NCI-H2029 (cell line): ENCODE data around the gene CAMK1D.
"Not testable (repeated sequence)": the region's sequence is repeated elsewhere in the genome, so short reads cannot be mapped to it uniquely, and the experiment has no call there.

Experiments used
- DNase-seq: peaks from one replicate; lab custom pipeline; 2025; lab: John Stamatoyannopoulos, UW

The CAMK1D gene

DNA sequence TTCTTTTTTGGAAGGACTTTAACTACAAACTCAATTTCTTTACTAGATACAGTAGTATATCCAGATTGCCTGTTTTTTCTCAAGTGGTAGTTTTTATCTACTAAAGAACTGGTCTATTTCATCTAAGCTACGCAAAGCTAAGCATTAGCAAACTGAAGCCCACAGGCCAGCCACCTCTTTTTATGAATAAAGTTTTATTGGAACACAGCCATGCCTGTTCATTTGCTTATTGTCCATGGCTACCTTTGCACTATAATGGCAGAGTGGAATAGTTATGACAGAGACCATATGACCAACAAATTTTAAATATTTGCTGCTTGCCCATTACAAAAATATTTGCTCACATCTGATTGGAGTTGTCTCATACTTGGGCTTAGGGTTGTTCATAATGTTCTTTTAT lies 168.7 kb downstream of the CAMK1D start:
- DNase-seq: no peak

DNA sequence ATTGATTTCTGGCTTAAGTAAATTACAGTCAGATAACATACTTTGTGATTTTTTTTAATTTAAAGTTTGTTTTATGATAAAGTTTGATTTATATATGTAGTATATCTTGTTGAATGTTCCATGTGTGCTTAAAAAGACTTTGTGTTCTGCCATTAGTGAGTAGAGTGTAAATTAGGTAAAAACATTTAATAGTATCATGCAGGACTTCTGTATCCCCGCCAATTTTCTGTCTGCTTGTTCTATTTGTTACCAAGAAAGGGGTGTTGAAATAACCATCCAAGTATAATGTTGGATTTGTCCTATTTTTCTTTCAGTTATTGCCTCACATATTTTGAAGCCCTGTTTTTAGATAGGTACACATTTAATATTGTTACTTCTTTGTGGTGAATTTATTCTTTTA lies 172.1 kb downstream of the CAMK1D start:
- no peak for DNase-seq

DNA sequence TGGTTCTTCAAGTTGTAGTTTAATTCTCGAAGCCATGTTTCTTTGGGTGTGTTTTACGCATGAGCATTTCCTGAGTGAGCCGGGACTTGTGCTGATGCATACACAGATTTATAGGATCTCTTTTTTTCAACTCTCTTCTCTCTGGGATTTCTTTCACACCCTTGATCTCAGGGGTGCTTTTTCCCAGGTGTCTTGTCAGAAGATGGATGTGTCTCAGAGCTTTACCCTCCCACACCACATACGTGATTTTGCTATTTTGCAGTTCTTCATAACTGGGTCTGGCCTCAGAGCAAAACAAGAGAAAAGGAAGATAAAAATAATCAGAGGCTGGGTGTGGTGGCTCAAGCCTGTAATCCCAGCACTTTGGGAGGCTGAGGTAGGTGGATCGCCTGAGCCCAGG lies 177.0 kb downstream of the CAMK1D start:
- DNase-seq: no peak

DNA sequence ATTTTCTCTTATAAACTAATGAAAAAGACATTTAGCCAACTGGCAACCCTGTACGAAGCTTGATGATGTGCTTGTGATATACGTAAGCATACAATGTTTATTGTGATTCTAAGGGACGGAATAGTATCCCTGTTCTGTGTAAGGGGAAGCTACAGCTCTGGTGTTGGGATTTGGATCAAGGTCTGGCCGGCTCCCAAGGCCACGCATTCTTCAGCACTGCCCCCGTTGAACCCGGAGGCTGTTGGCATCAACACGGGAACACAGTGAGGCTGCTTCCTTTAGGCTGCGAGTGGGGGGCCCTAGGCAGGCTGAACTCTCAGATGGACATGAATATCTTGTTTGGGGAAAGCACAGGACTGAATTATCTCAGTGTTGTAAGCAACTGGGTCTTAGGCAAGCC lies 180.6 kb downstream of the CAMK1D start:
- no peak for DNase-seq

DNA sequence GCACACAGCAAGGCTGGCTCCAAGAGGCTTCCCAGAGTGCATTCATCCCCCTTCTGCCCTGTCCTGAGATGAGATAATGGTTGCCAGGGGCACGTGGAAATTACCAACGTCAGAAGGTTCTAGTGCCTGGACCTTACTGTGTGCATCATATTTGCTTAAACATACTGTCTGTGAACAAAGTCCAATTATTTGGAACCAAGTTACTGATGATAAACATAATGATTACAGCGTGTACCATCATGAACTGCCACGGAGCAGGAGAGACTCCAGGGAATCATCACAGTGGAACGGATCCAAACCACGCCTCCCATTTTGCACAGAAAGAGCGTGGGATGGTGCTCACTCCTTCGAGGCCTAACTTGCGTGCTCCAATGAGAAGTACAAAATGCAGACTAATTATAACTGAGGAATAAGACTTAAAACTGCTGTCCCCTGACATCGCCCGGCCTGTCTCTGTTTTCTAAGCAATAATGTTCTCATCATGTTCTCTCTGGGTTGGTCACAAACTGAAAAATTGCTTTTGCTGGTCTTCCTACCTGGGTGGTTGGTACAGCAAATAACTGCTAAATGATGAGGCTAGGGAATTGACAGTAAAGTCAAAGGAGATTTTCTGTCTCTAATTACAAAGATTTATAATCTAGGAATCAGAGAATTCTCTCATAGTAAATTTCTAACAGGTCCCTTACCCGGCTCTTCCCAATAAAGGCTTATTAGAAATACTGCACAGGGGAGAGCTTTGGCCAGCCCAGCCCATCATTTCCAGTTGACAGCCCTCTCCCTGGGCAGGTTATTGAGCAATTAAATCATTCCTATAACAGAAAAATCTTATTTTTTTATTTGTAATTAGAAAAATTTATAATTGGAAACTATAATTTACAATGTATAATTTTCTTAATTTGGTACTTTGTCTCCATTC lies 182.2 kb downstream of the CAMK1D start:
- no peak for DNase-seq

DNA sequence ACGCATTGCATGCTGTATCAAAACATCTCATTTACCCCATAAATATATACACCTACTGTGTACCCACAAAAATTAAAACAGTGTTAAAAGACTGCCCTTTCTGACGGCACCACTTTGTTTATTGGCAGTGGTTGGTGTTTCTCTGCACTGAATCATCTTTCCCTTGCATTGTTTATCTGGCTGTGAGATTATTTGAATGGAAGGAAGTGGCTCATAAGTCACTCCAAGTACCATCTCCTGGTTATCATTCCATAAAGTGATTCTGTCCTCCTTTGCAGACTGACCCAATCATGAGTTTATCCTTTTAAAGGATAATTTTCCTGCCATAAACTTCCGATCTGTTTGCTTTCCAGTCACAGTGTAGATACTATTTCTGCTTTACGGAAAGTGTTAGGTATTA lies 183.8 kb downstream of the CAMK1D start:
- DNase-seq: no peak

DNA sequence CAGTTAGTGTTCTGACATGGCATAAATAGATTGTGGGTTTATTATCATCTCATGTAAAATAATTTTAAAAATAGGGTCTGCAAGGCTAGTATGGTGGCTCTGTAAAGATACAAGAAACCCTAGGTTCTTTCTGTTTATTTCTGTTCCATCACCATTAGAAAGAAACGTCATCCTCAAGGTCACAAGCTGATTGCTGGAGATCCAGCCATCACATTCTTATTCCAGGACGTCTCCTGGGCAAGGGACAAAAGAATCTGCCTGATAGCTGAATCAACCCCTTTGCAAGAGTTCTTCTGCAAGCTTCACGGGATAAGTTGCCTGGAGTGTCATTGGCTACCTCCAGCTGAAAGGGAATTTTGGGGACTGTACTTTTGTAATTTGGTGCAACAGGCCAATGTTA lies 184.4 kb downstream of the CAMK1D start:
- DNase-seq: no peak

DNA sequence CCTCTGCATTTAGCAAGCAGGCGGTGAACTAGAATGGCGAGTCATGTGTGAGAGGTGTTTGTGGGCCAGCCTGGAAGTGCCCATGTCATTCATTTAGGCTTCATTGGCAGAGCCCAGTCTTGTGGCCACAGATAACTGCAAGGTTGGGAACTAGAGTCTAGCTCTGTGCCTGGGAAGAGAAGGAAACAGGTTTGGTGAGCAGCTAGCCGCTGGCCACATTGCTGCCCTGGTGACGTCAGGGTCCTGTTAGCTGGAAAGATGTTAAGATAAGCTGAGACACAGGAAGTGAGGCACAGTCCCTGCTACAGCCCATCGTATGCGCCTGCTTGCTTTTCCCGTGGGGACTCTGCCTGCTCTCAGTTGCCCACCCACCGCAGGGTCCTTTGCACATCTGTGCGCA lies 185.5 kb downstream of the CAMK1D start:
- DNase-seq: no peak

DNA sequence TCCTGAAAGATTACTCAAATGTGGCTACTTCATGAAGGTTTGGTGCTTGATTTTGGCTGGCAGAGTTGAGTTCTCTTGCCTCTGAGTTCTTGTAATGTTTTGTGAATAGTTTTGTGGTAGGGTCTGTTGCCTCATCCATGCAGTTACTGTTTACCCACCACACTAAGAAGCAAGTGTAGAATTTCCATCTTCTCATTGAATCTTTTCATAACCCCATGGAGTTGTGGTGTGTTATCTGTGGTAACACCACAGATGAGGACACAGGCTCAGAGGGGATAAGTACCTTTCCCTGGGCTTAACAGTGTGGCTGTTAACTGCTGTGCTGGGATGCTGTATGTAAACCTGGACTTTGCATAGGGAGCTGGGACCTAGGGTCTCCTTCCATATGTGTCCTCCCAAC lies 186.3 kb downstream of the CAMK1D start:
- no peak for DNase-seq

DNA sequence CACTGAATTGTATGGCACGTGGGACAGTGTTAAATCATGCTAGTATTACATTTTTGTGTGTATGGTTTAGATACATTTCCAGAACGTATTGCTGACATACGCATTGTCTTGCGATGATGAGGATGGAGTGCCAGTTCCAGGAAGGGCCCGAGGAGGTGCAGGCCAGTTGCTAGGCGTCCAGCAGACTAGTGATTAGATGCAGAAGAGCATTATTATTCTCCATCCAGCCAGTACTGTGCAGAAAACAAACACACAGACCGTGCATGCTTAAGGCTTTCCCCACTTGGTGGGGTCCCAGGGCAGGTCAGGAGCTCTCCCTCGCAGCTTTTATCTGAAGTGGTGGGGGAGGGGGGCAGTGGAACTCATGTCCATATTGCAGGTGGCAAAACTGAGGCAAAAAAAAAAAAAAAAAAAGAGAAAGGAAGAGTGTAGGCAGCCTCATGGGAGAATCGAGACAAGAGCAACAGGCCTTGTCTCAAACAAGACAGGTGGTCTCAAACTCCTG lies 189.2 kb downstream of the CAMK1D start:
- no peak for DNase-seq

DNA sequence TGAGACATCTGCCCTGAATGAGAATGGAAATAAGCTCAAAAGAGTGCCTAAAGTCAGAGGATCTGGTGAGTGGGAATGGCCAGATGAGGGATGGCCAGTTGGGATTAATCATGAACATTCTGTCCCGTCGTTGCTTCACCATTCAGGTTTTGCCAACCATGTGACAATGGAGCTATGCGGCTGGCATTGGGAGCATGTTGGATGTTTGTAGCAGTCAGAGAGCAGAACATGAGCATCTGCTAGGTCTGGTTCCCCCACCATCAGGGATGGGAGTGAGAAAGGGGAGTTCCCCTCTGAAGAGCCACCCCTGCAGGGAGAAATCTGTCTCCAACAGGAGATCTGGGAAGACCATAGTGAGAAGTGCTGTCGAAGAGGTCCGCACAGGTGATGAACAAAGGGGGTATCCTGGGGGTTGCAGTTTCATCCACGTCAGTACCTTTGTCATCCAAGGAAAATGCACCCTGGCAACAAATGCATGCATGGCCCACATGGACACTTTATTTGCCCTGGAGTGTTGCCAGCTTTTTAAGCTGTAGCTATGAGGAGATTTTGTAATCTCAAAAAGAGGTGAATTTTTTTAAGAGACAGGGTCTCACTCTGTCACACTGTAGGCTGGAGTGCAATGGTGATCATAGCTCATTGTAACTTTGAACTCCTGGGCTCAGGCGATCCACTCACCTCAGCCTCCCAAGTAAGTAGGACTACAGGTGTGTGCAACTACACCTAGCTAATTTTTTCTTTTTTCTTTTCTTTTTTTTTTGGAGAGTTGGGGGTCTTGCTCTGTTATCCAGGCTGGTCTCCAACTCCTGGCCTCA lies 190.2 kb downstream of the CAMK1D start:
- DNase-seq: no peak

DNA sequence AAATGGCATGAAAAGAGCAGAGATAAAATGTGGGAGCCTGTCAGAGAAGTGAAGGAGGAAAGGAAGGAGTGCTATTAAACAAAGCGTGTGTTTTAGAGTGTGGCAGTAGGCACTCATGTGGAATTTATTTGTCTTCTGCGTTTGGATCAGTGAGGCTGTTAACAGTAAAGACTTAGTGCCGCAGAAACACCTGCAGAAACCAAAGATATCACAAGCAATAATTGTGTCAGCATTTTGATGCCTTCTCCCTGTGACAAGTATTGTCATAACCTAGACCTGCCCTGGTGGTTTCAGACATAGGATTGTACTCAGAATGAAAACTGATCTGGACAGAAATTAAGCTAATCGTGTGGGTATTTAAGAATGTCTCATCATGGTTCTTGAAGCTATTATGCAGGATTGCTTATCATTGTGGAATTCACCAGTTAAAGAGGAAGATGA lies 191.0 kb downstream of the CAMK1D start:
- DNase-seq: no peak

DNA sequence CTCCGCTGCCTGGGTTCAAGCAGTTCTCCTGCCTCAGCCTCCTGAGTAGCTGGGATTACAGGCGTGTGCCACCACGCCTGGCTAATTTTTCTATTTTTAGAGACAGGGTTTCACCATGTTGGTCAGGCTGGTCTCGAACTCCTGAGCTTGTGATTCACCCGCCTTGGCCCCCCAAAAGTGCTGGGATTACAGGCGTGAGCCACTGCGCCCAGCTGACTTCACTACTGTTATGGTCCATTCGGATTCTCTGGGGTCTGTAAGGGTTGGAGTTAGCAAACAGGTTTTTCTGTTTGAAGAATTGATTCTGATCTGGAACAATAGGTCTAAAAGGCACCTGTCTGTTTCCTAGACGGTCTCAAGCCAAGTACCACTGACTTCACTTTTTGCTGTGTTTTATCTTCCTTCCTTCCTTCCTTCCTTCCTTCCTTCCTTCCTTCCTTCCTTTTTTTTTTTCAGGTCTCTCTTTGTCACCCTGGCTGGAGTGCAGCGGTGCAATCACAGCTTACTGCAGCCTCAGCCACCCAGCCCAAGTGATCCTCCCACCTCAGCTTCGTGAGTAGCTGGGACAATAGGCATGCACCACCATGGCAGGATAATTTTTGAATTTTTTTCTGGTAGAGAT lies 192.2 kb downstream of the CAMK1D start:
- DNase-seq: no peak

DNA sequence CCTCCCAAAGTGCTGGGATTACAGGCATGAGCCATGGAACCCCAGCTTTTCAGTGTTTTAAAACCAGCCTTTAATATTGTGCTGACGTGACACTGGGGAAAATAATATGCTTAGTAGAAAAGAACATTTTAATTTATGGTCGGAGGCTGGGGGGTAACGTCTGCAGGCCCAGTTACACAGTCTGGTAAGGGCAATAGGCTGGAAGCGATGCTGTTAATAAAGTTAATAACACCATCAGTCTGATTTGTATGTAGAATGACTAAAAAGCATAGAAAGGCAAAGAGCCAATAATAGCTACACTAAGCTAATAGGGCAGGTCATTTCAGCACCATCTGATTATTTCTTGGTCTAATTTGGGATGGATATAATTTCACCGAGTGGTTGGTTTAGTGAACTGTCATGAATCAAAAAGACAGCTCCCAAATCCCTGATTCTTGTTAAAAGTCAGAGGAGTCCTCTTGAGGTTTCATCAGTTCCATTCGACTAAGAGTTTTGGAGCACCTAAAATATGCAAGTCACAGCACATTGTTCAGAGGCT lies 192.9 kb downstream of the CAMK1D start:
- no peak for DNase-seq

DNA sequence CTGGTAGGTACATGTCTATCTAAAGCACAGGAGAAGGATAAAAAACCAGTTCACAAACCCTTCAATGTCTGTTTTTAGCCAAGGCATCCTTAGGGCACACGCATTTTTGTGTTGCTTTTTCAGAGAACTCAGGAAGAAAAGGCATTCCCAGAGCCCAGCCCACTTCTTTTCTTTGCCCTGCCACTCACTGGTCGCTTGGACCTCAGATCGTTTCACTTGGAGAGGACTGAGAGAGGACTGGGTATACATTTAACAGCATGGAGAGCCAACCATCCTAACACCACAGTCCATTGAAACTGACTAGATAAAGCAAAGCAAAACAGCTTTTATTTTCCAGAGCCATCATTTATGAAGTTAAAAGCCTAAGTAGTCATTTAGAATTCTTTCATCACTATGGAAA lies 194.2 kb downstream of the CAMK1D start:
- no peak for DNase-seq

DNA sequence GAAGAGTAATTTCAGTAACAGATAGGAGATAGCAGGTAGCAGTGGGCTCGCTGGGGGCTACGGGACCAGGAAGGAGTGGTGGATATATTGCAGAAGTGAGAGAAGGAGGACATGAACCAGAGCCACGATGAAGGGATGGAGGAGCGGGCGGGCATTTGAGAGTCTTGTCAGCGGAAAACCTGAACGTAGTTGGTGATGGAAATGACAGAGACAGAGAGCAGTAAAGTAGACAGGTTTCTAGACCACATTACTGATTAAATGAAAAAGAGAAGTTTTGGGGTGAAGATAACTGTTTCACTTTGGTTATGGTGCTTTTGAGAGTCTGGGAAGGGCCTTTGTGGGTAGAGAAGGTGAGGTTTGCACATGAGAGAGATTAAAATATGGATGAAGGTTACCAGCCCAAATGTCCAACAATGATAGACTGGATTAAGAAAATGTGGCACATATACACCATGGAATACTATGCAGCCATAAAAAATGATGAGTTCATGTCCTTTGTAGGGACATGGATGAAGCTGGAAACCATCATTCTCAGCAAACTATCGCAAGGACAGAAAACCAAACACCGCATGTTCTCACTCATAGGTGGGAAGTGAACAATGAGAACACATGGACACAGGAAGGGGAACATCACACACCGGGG lies 196.9 kb downstream of the CAMK1D start:
- not testable (repeated sequence) for DNase-seq

DNA sequence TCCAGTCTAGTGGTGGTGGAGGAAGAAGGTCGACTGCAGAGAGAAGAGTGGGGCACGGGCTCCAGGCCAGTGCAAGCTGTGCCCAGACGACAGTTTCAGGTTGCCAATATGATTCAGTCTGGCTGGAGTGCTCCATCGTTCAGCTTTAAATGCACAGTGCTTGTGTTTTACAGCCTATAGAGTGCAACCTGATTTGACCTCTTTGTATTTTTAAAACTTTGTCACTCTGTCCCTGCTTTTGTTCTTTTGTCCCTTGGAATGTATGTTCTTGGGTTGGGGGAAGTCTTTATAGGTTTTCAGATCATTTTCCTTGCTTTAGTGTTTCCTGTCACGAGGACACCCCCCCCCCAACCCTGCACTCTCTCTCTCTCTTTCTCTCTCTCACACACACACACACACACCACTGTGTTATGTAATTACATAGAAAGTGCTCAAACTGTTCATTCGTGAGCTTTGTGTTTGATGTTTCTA lies 198.0 kb downstream of the CAMK1D start:
- DNase-seq: no peak

DNA sequence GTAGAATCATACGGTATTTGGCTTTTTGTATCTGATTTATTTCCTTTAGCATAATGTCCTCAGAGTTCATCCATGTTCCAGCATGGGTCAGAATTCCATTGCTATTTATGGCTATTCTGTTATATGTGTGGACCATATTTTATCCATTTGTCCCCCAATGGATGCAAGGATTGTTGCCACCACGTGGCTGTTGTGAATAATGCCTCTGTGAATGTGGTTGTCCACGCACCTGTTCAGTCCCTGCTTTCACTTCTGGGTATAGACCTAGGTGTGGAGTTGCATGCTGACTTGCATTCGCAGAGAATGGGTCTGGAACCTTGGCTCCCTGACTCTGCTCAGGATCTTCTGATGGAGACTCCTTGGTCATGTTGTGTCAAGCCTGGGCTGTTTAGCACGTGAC lies 199.9 kb downstream of the CAMK1D start:
- DNase-seq: no peak

DNA sequence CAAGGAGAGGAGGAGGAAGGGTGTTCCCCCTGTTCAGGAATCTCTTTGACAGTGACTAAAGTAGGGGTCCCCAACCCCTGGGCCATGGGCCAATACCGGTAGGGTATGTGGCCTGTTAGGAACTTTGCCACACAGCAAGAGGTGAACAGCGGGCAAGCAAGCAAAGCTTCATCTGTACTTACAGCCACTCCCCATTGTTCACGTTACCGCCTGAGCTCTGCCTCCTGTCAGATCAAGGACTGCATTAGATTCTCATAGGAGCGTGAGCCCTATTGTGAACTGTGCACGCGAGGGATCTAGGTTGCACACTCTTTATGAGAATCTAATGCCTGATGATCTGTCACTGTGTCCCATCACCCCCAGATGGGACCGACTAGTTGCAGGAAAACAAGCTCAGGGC lies 201.6 kb downstream of the CAMK1D start:
- DNase-seq: no peak

DNA sequence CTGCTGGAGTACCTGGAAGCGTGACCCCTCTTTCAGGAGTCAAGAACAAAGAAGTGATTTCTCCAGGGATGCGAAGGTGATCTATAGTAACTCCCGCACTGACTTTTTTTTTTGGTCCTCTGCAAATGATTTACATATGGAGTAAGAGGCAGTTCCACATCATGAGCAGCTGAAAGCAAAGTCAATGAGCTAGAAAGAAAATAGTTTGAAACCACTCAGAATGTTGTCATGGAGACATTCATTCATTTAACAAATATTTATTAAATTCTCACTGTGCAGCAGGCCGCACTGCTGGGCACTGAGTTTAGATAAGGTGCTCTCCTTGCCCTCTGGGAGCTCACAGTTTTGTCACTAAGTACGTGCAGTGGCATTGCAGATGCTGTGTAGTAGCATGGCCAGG lies 206.7 kb downstream of the CAMK1D start:
- no peak for DNase-seq

DNA sequence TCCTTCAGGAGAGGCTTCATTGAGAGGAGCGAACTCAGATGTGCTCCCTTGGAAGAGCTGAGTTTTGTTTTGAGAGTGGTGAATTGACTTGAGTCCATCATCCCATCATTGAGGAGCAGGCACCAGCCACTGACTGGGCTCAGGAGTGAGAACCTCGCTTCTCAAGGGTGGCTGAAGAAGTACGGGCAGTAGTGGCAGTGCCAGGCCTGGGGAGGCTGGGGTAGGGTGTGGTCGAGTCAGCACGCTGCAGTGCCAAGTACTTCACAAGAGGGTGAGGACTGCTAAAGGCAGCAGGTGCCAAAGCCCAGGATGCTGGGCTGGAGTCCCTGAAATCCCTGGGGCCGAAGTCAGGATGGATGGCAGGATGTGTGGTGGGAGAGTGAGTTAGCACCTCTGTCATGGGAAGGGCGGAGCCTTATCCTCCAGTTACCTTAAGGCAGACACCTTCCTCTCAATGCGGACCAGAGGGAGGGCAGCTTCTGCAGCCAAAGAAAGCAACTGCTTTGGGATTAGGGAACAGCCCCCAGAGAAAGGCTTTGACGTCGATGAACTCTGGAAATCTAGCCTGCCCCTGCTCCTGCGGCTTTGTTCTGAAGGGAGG lies 210.3 kb downstream of the CAMK1D start:
- no peak for DNase-seq
